Right hindlimb (tissue), 1 donor: ENCODE results near the gene NKAIN2.

Experiments used
- DNase-seq: peaks from one replicate; pipeline ENCODE4 v3.0.0-alpha.2; 2018

Gene NKAIN2

GRCh38 chr6:123803504-123804013, at the start of gene NKAIN2:
Gene NKAIN2, plus strand, starts transcription at chr6:123803865.
- no peak for DNase-seq

- DNase-seq: no peak
Measured at GRCh38 chr6:123759472-123759871, 44.2 kb upstream of the NKAIN2 start.

GRCh38 chr6:123763904-123764303, 39.8 kb upstream of the NKAIN2 start:
- no peak for DNase-seq

- DNase-seq: no peak
Measured at GRCh38 chr6:123764722-123765121, 38.9 kb upstream of the NKAIN2 start.

- DNase-seq: no peak
Measured at GRCh38 chr6:123768921-123769320, 34.7 kb upstream of the NKAIN2 start.

GRCh38 chr6:123769431-123769830, 34.2 kb upstream of the NKAIN2 start:
- DNase-seq: no peak

- no peak for DNase-seq
Measured at GRCh38 chr6:123770247-123770949, 33.3 kb upstream of the NKAIN2 start.

GRCh38 chr6:123771126-123771525, 32.5 kb upstream of the NKAIN2 start:
- DNase-seq: no peak

- no peak for DNase-seq
Measured at GRCh38 chr6:123777563-123777962, 26.1 kb upstream of the NKAIN2 start.

- no peak for DNase-seq
Measured at GRCh38 chr6:123780021-123780420, 23.6 kb upstream of the NKAIN2 start.

- no peak for DNase-seq
Measured at GRCh38 chr6:123784330-123784729, 19.3 kb upstream of the NKAIN2 start.

GRCh38 chr6:123785039-123785438, 18.6 kb upstream of the NKAIN2 start:
- DNase-seq: no peak

- no peak for DNase-seq
Measured at GRCh38 chr6:123788319-123788718, 15.3 kb upstream of the NKAIN2 start.

GRCh38 chr6:123794190-123794589, 9.5 kb upstream of the NKAIN2 start:
- no peak for DNase-seq

GRCh38 chr6:123794799-123795198, 8.9 kb upstream of the NKAIN2 start:
- no peak for DNase-seq

- DNase-seq: no peak
Measured at GRCh38 chr6:123801067-123801466, 2.6 kb upstream of the NKAIN2 start.

GRCh38 chr6:123802351-123802696, 1.3 kb upstream of the NKAIN2 start:
- no peak for DNase-seq

- peak; percentile 88 for DNase-seq
Measured at GRCh38 chr6:123802697-123803503, 765 bp upstream of the NKAIN2 start.

GRCh38 chr6:123804014-123804786, 535 bp downstream of the NKAIN2 start:
- peak; percentile 44 for DNase-seq

- no peak for DNase-seq
Measured at GRCh38 chr6:123804787-123805540, 1.3 kb downstream of the NKAIN2 start.

- DNase-seq: no peak
Measured at GRCh38 chr6:123805921-123806320, 2.3 kb downstream of the NKAIN2 start.

GRCh38 chr6:123806561-123806960, 2.9 kb downstream of the NKAIN2 start:
- DNase-seq: no peak

- no peak for DNase-seq
Measured at GRCh38 chr6:123808556-123808955, 4.9 kb downstream of the NKAIN2 start.
